H1 (cell line): ENCODE data around the gene AGPS. TPM values are rescaled to one million over a fixed set of nuclear protein-coding genes. Genes with fewer than 3 reads are reported as not detected.

Experiments used
- FOSL1 ChIP-seq: IDR thresholded peaks from 2 replicates; pipeline ENCODE4 v1.6.1; 2011; ENCODE audit warnings: mild to moderate bottlenecking, low read depth, low read length, moderate library complexity; ENCODE audit not compliant: insufficient read depth
- YY1 ChIP-seq: IDR thresholded peaks from 2 replicates; pipeline ENCODE4 v1.6.1; 2011; ENCODE audit warnings: low read depth, mild to moderate bottlenecking, low read length
- polyA plus RNA-seq, 7 experiments: library from polyadenylated mRNA; depleted of rRNA in 3 of 7; stranded (reverse) in 5 of 7; unstranded in 2 of 7; fragments of >200 nt in 5 of 7; fragments of 200-250 nt in 2 of 7; gene quantifications; 1 replicate in 5 of 7; 2 replicates in 1 of 7; 4 replicates in 1 of 7; pipeline versions ENCODE4 v1.2.1 to v1.2.3, GENCODE V29; 2011 to 2013; ENCODE audit warnings: missing spikeins in 2 of 7, mixed read lengths in 2 of 7
- total RNA-seq: library from RNA; stranded (reverse); fragmentation: NEBNext Ultra II Directional; extraction: Animal tissue kit (Norgen Biotek cat#: 25700); gene quantifications from 2 replicates; pipeline ENCODE4 v1.2.1, GENCODE V29; 2021

The AGPS gene
- total and polyA plus RNA-seq, 2 of the 8 experiments (the other 6 are each of a cell fraction or from before 2014, with no cell fraction given) = 7.3 to 57.8 TPM

GRCh38 chr2:177398290-177398683 lies 5.7 kb downstream of the AGPS start (continued):
- TF ChIP-seq YY1 (no peak), FOSL1 (no peak)
